Stimulated activated CD4-positive, alpha-beta T cell treated with anti-CD3 and anti-CD28 coated beads, Interleukin-1b, Interleukin-23, amount 100 ng/mL, for 48 hours (primary cell): ENCODE measurements around the gene LYZL1.
"Not testable (repeated sequence)": the region's sequence is repeated elsewhere in the genome, so short reads cannot be mapped to it uniquely, and the experiment has no call there.

Source experiments
- DNase-seq: peaks from one replicate; pipeline ENCODE4 v3.0.0-alpha.2; 2020

LYZL1 gene

GRCh38 chr10:29288906-29289305 lies at the start of gene LYZL1:
TSS of gene LYZL1 (plus strand) at chr10:29289070. CDS start at chr10:29291868, 2,798 bp downstream.
- not testable (repeated sequence) for DNase-seq

GRCh38 chr10:29239569-29240472 lies 49.0 kb upstream of the LYZL1 start:
- DNase-seq: no peak

- no peak for DNase-seq
These were observed 47.7 kb upstream of the LYZL1 start for GRCh38 chr10:29240986-29241660.

GRCh38 chr10:29241925-29242324 lies 46.9 kb upstream of the LYZL1 start:
- DNase-seq: no peak

GRCh38 chr10:29243066-29243465 lies 45.8 kb upstream of the LYZL1 start:
- DNase-seq: no peak

GRCh38 chr10:29243750-29244149 lies 45.1 kb upstream of the LYZL1 start:
- no peak for DNase-seq

GRCh38 chr10:29244978-29245377 lies 43.9 kb upstream of the LYZL1 start:
- no peak for DNase-seq

- no peak for DNase-seq
These were observed 43.4 kb upstream of the LYZL1 start for GRCh38 chr10:29245476-29245875.

GRCh38 chr10:29246449-29246848 lies 42.4 kb upstream of the LYZL1 start:
- no peak for DNase-seq

GRCh38 chr10:29248158-29248557 lies 40.7 kb upstream of the LYZL1 start:
- DNase-seq: no peak

- no peak for DNase-seq
These were observed 39.9 kb upstream of the LYZL1 start for GRCh38 chr10:29249018-29249417.

GRCh38 chr10:29250066-29250465 lies 38.8 kb upstream of the LYZL1 start:
- no peak for DNase-seq

- no peak for DNase-seq
These were observed 35.8 kb upstream of the LYZL1 start for GRCh38 chr10:29252811-29253689.

GRCh38 chr10:29253690-29254029 lies 35.2 kb upstream of the LYZL1 start:
- no peak for DNase-seq

GRCh38 chr10:29254123-29255046 lies 34.5 kb upstream of the LYZL1 start:
- DNase-seq: no peak

GRCh38 chr10:29255104-29255503 lies 33.8 kb upstream of the LYZL1 start:
- DNase-seq: no peak

- no peak for DNase-seq
These were observed 32.9 kb upstream of the LYZL1 start for GRCh38 chr10:29256019-29256418.

- DNase-seq: no peak
These were observed 32.3 kb upstream of the LYZL1 start for GRCh38 chr10:29256586-29256985.

GRCh38 chr10:29257106-29257783 lies 31.6 kb upstream of the LYZL1 start:
- no peak for DNase-seq

- no peak for DNase-seq
These were observed 31.1 kb upstream of the LYZL1 start for GRCh38 chr10:29257784-29258135.

- no peak for DNase-seq
These were observed 29.4 kb upstream of the LYZL1 start for GRCh38 chr10:29259498-29259897.

GRCh38 chr10:29263506-29263905 lies 25.4 kb upstream of the LYZL1 start:
- no peak for DNase-seq
